K562 (cell line): ENCODE results near the gene CRABP2. TPM values are rescaled to one million over a fixed set of nuclear protein-coding genes. Genes with fewer than 3 reads are reported as not detected.
A peak's percentile ranks its signal among the peaks of the same experiment; 100 is the strongest.

Source experiments
- CBFA2T3 ChIP-seq: fragments of 450-650 bp; IDR thresholded peaks from 2 replicates; pipeline ENCODE4 v1.6.1; 2017
- CCNT2 ChIP-seq: IDR thresholded peaks from 2 replicates; pipeline ENCODE4 v1.6.1; 2011; ENCODE audit warnings: borderline replicate concordance, low read depth, mild to moderate bottlenecking, moderate library complexity, mixed read lengths, low read length; ENCODE audit not compliant: insufficient read length; ENCODE audit errors: extremely low read depth
- ELF1 ChIP-seq: fragments of 200-800 bp; sonication (Bioruptor generic); IDR thresholded peaks from 2 replicates; pipeline ENCODE4 v1.6.1; 2016; ENCODE audit warnings: missing genetic modification characterization, missing compliant biosample characterization
- FOSL1 ChIP-seq: fragments of 200-800 bp; sonication (Bioruptor generic); conservative IDR thresholded peaks from 2 replicates; pipeline ENCODE4 v1.6.1; 2016; ENCODE audit warnings: missing genetic modification characterization, missing compliant biosample characterization
- HSF4 ChIP-seq: fragments of 250-450 bp; sonication (Bioruptor Pico); IDR thresholded peaks from 2 replicates; pipeline ENCODE4 v2.1.2; 2022; ENCODE audit warnings: mild to moderate bottlenecking, moderate library complexity, borderline replicate concordance
- MIER1 ChIP-seq: fragments of 450-650 bp; IDR thresholded peaks from 2 replicates; pipeline ENCODE4 v1.6.1; 2016; ENCODE audit warnings: antibody characterized with exemption, mild to moderate bottlenecking, low read depth
- PYGO2 ChIP-seq: fragments of 450-650 bp; IDR thresholded peaks from 2 replicates; pipeline ENCODE4 v1.6.1; 2016; ENCODE audit warnings: mild to moderate bottlenecking, missing genetic modification characterization, moderate library complexity, missing compliant biosample characterization
- SETDB1 ChIP-seq: IDR thresholded peaks from one replicate; pipeline ENCODE4 v1.6.1; 2012; ENCODE audit warnings: low read length, control low read depth, inconsistent platforms
- SMAD2 ChIP-seq: fragments of 150-350 bp; IDR thresholded peaks from 2 replicates; pipeline ENCODE4 v1.6.1; 2014; ENCODE audit warnings: low read depth, mild to moderate bottlenecking, low read length
- SUPT5H ChIP-seq: fragments of 450-650 bp; IDR thresholded peaks from 2 replicates; pipeline ENCODE4 v1.6.1; 2016
- TRIM24 ChIP-seq, 2 experiments: fragments of 450-650 bp; IDR thresholded peaks; 2 replicates each; pipeline ENCODE4 v1.6.1; 2016
- ZNF561 ChIP-seq: fragments of 450-650 bp; formaldehyde crosslinking; conservative IDR thresholded peaks from 2 replicates; pipeline ENCODE4 v1.4.0; 2020; ENCODE audit warnings: mild to moderate bottlenecking, moderate library complexity
- ZNF583 ChIP-seq: fragments of 250-450 bp; sonication (Bioruptor Pico); IDR thresholded peaks from 2 replicates; pipeline ENCODE4 v1.4.0; 2020
- ZNF639 ChIP-seq, 2 experiments: fragments of 200-800 bp in 1 of 2; sonication (Bioruptor generic) in 1 of 2; sonication (generic) in 1 of 2; formaldehyde crosslinking in 1 of 2; IDR thresholded peaks in 1 of 2; conservative IDR thresholded peaks in 1 of 2; 2 replicates each; pipeline versions ENCODE4 v1.5.0 to v1.6.1; 2016 to 2020; ENCODE audit warnings: missing compliant biosample characterization in 1 of 2, missing genetic modification characterization in 1 of 2, missing genetic modification reagents in 1 of 2
- ZNF707 ChIP-seq: fragments of 250-450 bp; sonication (Bioruptor Pico); conservative IDR thresholded peaks from 2 replicates; pipeline ENCODE4 v1.8.0; 2022; ENCODE audit warnings: inconsistent platforms, mild to moderate bottlenecking, moderate library complexity
- ZNF766 ChIP-seq: fragments of 200-800 bp; sonication (Bioruptor generic); conservative IDR thresholded peaks from 2 replicates; pipeline ENCODE4 v1.6.1; 2016; ENCODE audit warnings: missing genetic modification characterization, missing compliant biosample characterization
- polyA plus RNA-seq, 8 experiments: library from polyadenylated mRNA; depleted of rRNA in 4 of 8; stranded (reverse) in 5 of 8; unstranded in 3 of 8; fragments of >200 nt; fragmentation: Nextera tagmentation in 2 of 8; fragmentation: Illumina TruSeq in 1 of 8; extraction: Ambion mirVana in 2 of 8; extraction: Trizol in 1 of 8; gene quantifications; 2 replicates each; pipeline versions ENCODE4 v1.2.1 to v1.2.3, GENCODE V29; 2011 to 2014; ENCODE audit warnings: inconsistent platforms in 1 of 8, missing spikeins in 1 of 8
- total RNA-seq, 7 experiments: library from RNA; depleted of rRNA in 6 of 7; stranded (reverse); fragments of >200 nt in 6 of 7; fragmentation: Illumina TruSeq in 2 of 7; extraction: Trizol in 2 of 7; gene quantifications; 2 replicates each; pipeline versions ENCODE4 v1.2.1 to v1.2.3, GENCODE V29; 2011 to 2021; ENCODE audit warnings: low replicate concordance in 1 of 7
- TF ChIP-seq, protein P1 (sequence below): fragments of 450-650 bp; formaldehyde crosslinking; IDR thresholded peaks from 2 replicates; pipeline ENCODE4 v1.4.0; 2020; ENCODE audit warnings: mild to moderate bottlenecking, moderate library complexity
- TF ChIP-seq, protein P2 (sequence below): sonication (generic); formaldehyde crosslinking; IDR thresholded peaks from 2 replicates; pipeline ENCODE4 v1.8.0; 2022; ENCODE audit warnings: missing genetic modification reagents, mild to moderate bottlenecking, moderate library complexity, borderline replicate concordance
- TF ChIP-seq, protein P3 (sequence below), 2 experiments: fragments of 250-450 bp in 1 of 2; fragments of 450-650 bp in 1 of 2; sonication (Bioruptor Pico) in 1 of 2; IDR thresholded peaks; 2 replicates each; pipeline versions ENCODE4 v1.6.1 to v1.8.0; 2016 to 2021; ENCODE audit warnings: mild to moderate bottlenecking in 2 of 2, moderate library complexity in 2 of 2, missing compliant biosample characterization in 1 of 2, missing genetic modification characterization in 1 of 2
- TF ChIP-seq, protein P4 (sequence below): IDR thresholded peaks from 2 replicates; pipeline ENCODE4 v1.6.1; 2011; ENCODE audit warnings: borderline replicate concordance, low read depth, mild to moderate bottlenecking, moderate library complexity, low read length; ENCODE audit not compliant: insufficient read depth, poor library complexity, severe bottlenecking

The CRABP2 gene
- total and polyA plus RNA-seq, 9 of the 15 experiments (the other 6 are each of a cell fraction or from before 2014, with no cell fraction given), result 0.30 to 2.5 (median 0.82) TPM

DNA sequence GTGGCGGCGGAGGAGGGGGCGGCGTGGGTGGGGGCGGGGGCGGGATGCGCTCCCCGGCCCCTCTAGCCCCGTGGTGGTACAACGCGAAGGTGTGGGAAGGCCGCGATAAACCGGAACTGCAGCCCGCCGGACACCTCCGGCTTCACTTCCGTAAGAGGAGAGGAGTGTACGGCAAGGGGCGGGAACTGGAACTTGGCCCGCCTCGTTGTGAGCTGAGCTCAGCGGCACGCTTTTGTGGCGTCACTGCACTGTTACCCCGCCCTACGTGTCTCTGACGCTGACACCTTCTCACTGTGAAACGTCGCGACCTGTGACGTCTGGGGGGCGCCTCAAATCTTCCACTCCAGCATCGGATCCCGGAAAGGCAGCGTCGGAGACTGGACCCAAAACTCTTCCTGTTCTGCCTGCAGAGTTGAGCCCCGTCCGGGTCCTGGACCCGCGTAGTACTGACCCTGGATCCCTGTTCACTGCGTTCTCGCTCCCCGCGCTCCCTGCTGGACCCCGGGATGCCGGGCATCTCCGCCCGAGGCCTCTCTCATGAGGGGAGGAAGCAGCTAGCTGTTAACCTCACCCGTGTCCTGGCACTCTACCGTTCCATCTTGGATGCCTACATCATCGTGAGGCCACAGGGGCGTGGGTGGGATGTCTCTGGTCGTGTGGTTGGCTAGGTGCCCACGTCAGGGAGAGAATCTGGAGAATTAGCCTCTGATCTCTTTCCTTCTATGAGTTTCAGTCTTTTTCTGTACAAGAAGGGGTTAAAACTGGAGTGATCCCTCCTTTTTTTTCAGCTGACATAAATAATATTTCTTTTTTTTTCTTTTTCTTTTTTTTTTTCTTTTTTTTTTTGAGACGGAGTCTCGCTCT, 23.4 kb upstream of the CRABP2 start, which contains the start of gene ISG20L2 (continued):
- TF ChIP-seq HSF4 (CRISPR knock-in tag) (no peak), ZNF639 (CRISPR knock-in tag; conservative IDR thresholded peaks at IDR 0.05 in 1 of 2, IDR thresholded peaks at IDR 0.05 in 1 of 2) (peak in 1 of 2 experiments; percentile 90; a peak in 2 of 4 replicates), ZNF707 (CRISPR knock-in tag) (no peak), ELF1 (tag) (peak; percentile 97), ZNF766 (0 out of 2 replicates have a peak, but pooled peaks have one; percentile 73), CBFA2T3 (no peak), SETDB1 (peak; percentile 88), CCNT2 (no peak), TRIM24 (IDR thresholded peaks at IDR 0.05) (no peak), ZNF561 (no peak), ZNF583 (CRISPR knock-in tag) (no peak), PYGO2 (tag) (no peak), SMAD2 (no peak), FOSL1 (tag) (no peak; the same call in 1 of the 2 replicates), SUPT5H (peak; percentile 70), MIER1 (0 out of 2 replicates have a peak, but pooled peaks have one; percentile 42)
- TF ChIP-seq, protein P1, sequence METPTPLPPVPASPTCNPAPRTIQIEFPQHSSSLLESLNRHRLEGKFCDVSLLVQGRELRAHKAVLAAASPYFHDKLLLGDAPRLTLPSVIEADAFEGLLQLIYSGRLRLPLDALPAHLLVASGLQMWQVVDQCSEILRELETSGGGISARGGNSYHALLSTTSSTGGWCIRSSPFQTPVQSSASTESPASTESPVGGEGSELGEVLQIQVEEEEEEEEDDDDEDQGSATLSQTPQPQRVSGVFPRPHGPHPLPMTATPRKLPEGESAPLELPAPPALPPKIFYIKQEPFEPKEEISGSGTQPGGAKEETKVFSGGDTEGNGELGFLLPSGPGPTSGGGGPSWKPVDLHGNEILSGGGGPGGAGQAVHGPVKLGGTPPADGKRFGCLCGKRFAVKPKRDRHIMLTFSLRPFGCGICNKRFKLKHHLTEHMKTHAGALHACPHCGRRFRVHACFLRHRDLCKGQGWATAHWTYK (CRISPR knock-in tag), result no peak
- TF ChIP-seq, protein P2, sequence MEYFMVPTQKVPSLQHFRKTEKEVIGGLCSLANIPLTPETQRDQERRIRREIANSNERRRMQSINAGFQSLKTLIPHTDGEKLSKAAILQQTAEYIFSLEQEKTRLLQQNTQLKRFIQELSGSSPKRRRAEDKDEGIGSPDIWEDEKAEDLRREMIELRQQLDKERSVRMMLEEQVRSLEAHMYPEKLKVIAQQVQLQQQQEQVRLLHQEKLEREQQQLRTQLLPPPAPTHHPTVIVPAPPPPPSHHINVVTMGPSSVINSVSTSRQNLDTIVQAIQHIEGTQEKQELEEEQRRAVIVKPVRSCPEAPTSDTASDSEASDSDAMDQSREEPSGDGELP, result no peak; the same call in none of the 2 replicates
- TF ChIP-seq, protein P3, sequence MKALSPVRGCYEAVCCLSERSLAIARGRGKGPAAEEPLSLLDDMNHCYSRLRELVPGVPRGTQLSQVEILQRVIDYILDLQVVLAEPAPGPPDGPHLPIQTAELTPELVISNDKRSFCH (CRISPR knock-in tag; IDR thresholded peaks at IDR 0.05), result no peak
- TF ChIP-seq, protein P3 (tag; IDR thresholded peaks at IDR 0.05), result 0 out of 2 replicates have a peak, but pooled peaks have one; percentile 19
- TF ChIP-seq, protein P4, sequence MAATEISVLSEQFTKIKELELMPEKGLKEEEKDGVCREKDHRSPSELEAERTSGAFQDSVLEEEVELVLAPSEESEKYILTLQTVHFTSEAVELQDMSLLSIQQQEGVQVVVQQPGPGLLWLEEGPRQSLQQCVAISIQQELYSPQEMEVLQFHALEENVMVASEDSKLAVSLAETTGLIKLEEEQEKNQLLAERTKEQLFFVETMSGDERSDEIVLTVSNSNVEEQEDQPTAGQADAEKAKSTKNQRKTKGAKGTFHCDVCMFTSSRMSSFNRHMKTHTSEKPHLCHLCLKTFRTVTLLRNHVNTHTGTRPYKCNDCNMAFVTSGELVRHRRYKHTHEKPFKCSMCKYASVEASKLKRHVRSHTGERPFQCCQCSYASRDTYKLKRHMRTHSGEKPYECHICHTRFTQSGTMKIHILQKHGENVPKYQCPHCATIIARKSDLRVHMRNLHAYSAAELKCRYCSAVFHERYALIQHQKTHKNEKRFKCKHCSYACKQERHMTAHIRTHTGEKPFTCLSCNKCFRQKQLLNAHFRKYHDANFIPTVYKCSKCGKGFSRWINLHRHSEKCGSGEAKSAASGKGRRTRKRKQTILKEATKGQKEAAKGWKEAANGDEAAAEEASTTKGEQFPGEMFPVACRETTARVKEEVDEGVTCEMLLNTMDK, result no peak
